Measurements from ENCODE around the gene UST.

UST gene

DNA sequence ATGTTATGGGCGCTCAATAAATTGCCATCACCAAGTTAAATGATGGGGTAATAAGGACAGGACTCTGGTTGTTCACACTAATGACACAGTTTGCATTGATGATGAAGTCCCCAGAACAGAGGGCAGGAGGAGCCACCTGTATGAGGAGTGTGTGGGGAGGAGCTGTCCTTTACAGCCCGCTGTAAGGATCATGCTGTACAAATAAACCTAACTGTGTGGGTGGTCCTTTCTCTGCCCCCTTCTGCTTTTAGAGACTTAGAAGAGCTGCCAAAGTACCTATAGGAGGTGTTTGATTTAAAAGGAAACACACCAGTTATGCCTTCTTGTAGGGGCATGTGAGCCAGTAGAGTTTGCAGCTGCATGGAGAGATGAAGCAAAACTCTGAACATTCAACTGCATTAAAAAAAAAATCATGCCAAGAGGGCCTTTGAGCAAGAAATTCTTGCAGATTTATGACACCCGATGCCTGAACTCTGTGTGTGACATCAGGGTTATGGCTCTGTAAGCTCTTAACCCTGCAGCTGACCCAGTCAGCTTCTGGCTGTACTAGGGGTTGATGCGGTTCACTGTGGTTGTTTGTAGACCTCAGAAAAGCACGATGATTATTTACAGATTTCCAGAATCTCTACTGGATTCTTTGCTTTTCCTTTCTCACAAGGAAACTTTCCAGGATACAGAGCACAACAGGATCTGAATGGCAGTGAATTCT lies 67.4 kb downstream of the UST start:
- DNase-seq = no peak

DNA sequence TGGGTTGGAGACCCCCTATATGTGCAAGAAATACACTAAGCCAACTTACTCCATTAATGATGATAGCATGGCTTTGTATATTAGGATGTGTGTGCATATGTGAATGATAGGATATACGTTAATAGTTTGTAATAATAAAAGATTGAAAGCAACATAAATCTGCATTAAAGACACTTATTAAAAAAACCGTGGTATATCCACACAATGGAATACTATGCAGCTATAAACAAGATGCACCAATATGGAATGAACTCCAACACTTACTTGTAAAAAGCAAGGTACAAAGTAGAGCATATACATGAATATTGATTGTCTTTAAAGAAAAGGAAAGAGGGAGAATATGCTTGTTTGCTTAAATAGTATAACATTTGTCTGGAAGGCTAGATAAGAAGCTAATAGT lies 68.0 kb downstream of the UST start:
- DNase-seq = no peak

DNA sequence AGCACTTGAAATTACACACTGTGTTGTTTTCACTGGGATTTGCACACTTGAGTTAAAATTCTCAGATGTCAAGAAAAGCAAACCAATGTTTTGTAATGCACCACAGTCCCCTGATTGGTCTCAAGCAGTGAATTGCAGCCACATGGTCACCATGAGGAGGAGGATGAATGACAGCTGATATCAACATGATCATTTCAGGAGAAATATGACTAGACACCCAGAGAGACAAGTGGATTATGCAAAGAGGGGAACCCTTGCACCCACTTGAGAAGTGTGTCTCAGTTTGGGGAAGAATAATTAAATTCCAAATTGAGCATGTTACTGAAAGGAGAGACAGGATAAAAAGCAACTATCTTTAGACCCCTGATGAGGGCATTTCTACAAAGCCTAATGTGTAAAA lies 69.3 kb downstream of the UST start:
- no peak for DNase-seq

DNA sequence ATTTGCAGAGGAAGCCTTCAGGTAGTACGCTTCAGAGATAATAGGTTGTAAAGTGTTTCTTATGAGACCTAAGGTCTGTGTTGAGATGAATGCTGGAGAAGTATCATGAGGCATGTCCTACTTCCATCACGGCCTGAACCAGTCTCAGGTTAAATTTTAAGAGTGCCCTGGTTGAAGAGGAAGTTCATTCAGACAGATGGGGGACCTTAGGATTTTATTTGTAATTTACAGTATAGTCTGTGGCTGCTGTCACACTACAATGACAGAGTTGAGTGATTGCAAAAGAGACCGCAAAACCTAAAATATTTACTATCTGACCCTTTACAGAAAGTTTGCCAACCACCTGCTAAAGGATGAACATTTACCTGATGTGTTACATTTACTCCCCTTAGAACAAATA lies 70.9 kb downstream of the UST start:
- peak; percentile 57 for DNase-seq

DNA sequence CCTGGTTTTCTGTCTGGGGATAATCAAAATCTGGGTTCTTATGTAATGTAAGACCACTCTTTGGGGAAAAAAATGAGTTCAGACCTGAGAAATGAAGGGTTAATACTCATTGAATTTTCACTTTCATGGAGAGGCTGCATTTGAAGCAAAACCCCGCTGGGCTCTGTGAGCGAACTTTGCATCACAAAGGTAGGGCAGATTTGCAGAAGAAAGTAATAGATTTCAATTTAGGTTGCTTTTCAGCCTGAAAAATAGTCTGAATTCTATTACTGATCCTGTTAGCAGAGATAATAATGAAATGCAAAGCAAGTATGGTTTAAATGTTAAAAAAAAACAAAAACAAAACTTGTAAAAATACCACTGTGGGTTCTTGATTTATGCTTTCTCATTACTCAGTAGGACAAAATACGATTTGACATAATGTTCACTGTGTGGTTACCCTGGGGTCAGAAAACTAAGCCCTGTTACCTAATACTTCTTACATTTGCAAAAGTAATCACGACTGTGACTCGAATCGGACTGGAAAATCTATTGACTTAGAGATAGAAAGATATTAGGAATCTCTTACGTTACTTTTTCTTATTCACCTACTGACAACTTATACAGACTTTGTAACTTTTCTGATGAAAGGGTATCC lies 72.2 kb downstream of the UST start:
- DNase-seq = no peak

DNA sequence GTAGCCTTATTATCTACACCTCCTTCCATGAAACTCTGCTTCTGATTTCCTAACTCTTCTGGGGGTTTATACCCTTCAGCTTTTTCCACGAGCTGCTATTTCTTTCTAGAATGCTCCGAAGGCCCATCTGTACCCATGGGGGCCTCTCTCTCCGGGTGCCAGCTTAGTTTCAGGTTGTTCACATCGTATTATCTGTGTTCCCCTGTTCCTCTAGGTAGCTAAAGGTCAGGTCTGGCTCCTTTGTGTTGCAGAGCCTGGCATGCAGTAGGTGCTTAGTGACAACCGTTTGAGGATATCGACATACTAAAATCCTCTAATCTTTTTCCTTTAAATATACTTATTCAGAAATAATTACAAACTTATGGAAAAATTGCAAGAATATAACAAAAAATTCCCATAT lies 73.0 kb downstream of the UST start:
- no peak for DNase-seq

DNA sequence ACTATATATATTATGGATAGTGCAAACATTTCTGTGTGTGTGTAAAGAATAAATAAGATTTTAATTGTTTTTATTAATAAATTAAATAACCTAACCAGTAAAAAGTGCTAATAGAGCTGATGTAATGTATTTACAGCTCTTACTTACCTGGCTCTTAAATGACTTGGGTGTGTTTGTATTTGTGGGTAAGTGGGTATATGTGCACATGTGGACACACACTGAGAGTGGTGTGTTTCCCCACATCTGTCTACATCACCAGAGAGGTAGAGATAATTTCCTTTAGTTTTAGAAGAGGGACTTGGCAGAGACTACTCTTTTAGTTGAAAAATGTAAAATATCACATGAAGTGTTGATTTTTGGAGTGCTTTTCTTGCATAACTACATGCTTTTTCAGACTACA lies 76.0 kb downstream of the UST start:
- DNase-seq = no peak

DNA sequence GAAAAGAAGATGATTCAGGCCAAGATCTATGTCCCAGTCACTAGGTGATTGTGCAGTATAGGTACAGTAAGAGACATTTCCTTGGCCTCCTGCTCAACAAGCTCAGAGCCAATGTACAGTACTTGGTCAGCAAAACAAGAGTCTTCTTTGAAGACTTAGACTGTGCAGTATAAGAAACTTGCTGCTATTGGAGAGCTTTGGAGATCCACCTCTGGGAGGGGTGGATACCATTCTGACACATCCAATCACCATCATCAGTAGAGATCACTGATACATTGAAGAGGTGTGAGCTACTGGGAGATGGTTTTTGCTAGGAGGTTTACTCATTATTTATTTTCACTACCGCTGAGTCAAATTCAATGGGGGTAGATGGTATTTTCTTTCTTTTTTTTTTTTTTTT lies 77.5 kb downstream of the UST start:
- DNase-seq = no peak

DNA sequence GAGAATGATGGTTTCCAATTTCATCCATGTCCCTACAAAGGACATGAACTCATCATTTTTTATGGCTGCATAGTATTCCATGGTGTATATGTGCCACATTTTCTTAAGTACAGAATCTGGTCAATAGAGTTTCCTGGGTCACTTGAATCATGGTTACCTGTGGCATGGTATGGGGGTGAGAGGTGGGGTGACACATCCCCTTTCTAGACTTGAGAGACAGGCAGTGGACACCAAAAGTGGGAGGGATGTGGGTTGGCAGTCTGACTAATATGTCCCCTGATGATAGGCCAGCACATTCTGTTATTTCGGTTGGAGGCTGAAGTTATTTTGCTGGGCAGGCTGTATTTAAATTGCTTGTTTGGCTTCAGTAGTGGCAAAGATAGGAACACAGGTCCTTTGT lies 78.1 kb downstream of the UST start:
- DNase-seq = no peak

DNA sequence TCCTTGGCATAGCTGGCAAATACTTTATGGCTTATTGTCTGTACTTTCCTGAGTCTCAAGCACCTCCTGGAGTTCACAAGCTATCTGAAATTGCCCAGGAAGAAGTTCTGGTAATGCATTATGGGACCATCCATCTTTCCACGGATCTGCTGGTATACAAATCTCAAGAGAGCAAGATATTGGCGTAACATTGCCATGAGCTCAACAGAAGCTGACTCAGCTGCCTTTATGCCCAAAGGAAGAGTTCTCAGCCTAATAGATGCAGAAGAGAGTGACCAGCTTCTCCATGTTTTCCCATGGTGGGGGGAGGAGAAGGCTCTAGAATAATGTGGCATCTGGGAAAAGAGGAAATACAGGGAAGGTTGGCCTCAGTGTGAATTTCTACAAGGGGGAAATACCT lies 78.7 kb downstream of the UST start:
- no peak for DNase-seq

DNA sequence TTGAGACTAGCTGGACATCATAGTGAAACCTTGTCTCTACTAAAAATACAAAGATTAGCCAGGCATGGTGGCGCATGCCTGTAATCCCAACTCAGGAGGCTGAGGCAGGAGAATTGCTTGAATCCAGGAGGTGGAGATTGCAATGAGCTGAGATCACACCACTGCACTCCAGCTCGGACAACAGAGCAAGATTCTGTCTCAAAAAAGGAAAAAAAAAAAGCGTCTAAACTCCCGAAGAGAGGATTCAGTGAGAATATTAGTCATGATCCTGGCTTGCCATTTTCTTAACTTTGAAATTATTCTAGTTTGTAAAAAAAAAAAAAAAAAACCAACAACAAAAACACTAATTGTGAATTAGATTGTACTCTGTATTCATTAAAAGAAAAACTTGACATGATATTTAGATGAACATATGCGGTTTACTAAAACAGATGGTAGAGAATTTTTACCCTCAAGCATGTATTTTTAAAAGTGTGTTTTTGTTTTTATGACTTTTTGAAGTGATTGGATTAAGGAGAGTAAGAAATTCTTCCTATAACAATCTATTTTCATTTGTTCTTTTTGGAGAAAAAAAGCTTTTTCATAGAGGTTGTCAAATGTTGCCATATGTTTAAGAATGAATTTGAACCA lies 80.7 kb downstream of the UST start:
- no peak for DNase-seq

DNA sequence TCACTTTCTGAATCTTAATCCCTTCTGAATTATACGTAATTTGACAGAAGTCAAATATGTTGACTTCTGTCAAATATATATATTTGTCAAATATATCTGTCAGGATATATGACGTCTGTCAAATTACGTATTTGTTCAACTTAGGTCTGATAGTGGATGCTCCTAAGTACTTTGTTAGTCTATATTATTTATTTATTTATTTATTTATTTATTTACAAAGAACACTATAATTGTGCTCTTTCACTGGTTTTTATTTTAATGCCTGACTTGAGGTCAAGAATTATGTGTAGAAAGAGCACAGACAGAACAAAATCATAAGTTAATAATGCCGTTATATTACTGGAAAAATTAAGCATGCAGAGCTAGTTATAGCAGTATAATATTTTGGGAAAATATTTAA lies 81.2 kb downstream of the UST start:
- no peak for DNase-seq

DNA sequence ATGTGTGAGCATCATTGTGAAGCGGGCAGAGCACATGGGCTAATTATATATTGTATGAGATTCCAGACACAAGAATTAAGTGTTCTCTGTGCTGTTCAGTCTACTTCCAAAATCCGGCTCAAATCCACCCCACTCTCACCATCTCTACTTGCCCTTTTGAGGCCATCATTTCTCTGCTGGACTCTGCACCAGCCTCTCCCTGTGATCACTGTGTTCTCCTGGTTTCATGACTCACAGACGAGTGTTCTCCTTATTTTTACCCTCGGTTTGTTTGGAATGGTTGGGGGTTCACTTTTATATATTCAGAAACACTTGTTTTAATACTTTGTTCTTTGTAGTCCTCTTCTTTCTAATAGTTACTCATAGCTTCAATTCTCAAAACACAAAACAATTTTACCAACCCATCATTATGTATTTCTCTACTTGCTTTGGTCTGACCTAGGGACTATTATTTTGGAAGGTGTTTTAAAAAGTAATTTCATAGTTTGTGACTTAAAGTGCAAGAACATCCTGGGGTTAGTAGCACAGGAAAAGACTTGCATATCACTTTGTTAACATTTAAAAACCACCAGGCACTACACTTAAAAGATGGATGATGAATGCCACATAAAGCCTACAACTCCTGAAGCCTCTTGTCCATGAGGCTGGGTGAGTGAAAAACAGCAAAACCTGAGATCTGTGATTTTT lies 82.7 kb downstream of the UST start:
- DNase-seq = no peak

DNA sequence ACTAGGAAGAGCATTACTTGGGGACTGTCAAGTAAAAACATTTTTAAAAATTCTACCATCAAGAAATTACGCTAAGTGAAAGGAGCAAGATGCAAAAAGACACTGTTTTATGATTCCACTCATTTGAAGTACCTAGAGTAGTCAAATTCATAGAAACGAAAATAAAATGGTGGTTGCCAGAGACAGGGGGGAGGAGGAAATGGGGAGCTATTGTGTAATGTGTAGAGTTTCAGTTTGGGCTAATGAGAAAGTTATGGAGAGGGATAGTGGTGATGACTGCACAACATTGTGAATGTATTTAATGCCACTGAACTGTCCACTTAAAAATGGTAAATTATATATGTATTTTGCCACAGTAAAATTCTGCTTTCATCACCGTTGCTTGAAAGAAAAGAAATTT lies 83.8 kb downstream of the UST start:
- DNase-seq = no peak

DNA sequence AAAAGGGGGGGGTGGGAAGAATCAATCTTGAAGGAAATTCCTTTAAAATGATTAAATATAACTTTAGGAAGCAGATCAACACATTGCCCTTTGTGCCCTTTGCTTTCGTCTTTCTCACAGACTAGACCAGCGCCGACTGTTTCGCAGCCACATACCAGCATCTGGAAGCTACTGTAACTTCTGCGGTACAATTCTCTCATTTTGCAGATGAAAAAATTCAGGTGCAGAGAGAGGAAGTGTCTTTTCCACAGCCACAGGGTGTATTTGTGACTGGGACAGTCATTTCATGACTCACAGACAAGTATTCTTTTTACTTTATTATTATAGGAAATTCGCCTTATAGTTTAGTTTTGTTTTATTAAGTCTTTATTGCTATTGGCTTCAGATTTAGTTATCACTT lies 84.2 kb downstream of the UST start:
- DNase-seq = no peak

DNA sequence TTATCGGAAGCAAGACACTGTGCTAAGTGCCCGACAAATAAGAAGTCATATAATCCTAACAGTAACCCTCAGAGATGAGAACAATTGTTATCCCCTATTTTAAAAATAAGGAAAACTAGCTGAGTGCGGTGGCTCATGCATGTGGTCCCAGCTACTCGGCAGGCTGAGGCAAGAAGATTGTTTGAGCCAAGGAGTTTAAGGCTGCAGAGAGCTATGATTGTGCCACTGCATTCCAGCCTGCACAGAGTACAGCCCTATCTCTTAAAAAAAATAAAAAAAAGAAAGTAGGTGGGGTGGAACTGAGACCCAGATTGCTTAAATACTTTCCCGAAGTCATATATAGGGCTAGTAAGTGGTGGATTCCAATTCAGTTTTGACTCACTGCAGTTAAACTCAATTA lies 84.7 kb downstream of the UST start:
- no peak for DNase-seq

DNA sequence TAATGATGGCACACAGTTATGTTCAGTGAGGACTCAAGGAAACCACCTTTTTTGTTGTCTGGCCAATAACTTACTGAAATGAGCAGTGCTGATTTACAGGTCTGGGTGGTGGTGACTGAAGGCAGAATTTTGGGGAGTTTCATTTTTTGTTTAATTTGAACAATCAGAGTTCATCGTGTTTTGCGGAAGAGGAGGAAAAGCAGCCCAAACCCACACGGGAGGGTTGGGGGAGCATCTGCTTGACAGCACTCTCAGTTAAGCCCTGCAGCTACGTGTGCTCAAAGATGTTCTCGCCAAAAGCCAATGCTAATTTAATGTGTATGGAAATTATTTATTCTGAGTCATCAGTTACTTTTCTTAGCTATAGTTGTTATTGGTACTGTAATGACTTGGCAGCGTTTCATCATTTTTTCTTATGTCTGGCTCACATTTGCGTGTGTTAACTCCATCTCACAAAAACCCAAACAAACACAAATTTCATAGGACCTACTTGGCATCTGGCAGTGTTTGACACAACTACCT lies 89.2 kb downstream of the UST start:
- DNase-seq = no peak

DNA sequence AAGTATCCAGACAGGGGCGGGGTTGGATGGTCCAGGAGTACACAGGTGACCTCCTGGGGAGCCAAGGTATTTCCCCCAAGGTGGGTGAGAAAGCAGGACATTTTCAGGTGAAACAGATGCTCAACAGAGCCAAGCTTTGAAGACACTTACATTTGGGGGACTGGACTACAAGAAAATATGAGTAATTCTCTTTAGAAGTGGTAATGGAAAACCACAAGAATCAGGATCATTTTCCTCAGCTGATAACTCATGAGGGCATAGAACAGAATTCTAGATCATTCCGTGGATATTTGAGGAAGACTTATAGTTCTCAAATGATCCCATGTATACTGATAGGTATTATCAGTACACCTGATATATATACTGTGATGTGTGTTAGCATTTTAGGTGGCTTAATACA lies 89.9 kb downstream of the UST start:
- no peak for DNase-seq

DNA sequence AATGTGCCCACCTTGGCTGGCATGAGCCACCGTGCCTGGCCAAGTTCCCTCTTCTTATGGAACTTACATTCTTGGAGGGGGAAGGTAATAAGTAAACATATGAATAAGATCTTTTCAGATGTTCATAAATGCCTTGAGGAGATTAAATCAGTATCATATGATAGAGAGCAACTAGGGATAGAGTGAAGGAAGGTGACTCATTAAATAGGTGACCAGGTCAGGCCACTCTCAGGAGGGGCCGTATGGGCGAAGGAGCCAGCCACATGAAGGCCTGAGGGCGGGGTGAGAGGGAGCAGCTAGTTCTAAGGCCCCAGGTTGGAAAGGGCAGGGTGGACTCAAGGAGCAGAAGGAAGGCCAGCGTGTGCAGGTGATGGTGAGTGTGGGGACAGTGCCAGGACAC lies 91.1 kb downstream of the UST start:
- DNase-seq = no peak

DNA sequence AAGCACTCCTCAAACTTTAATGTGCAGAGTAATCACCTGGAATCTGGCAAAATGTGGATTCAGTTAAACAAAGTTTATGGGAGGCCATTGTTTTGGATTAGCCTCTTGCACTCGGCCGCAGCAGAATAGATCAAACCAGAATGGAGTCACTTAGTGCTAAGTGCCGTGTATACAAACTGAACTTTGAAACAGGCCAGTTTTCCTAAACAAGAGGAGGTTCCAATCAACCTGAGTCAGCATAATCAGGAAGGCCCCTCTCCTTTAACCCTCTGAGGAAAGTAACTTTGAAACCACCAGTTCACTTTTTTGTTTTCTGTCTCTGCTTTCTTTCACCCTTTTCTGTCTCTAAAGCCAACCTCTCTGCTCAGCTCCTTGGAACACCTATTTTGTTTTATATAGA lies 92.2 kb downstream of the UST start:
- DNase-seq = no peak

DNA sequence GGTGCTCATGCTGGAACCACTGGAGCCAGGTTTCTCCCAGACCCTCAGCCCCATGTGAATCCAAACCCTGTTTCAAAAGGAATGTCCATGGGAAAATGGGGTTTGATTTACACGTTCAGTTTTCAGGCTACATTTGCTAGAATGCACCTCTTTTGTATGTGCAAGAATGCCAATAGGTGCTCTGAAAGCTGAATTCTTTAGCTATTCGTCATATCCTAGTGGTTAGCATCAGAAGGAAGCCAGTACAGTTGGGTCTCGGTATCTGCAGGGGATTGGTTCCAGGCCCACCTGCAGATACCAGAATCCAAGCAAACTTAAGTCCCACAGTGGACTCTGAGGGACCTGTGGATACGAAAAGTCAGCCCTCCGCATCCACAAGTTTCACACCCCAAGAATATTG lies 93.4 kb downstream of the UST start:
- no peak for DNase-seq

DNA sequence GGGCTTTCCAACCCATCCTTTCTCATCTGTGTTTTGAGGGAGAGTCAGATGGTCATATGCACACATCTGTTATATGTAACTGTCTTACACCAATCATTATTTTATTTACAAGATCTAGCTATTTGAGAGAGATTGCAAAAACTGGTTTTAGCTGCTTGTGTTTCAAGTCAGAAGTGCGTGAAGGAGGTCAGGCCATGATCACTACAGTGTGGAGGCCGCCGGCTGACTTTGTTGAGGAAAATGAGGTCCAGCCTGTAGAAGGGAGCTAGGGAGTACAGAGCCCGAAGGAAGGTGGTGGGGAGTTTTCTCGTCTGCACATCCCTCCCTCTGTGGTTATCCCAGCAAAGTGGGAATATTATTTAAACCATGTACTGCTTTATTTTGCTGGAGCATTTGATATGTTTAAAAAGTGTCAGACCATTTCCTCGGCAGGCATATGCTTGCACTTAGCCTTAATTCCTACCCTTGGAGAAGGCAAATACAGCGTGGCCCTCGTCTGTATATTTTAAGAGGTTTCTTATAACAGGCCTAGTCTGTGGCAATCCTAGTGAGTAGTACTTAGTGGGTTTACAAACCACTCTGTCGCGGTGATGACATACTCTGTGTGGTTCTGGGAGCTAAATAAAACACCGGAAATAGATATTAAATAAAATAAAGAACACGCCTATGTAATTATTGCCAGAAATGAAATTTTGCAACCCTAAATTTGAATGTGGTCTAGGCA lies 95.6 kb downstream of the UST start:
- no peak for DNase-seq

DNA sequence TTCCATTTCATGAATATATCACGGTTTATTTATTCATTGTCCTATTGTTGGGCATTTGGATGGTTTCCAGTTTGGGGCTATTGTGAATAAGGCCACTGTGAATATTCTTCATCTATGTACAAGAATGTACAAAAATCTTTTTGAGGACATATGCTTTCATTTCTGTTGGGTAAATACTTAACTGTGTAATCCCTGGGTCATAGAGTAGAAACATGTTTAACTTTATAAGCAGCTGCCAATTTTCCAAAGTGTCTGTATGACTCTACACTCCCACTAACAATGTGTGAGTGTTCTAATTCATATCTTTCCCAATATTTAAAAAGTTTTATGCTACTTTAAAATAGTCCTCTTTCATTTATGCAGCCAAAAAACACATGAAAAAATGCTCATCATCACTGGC lies 98.6 kb downstream of the UST start:
- DNase-seq = no peak
